Loucy (cell line): Measurements from ENCODE around the gene PEX5L.

Source experiments
- EZH2phosphoT487 ChIP-seq: fragments of 200-600 bp; IDR thresholded peaks from 2 replicates; pipeline ENCODE4 v1.6.1; 2018; ENCODE audit warnings: antibody characterized with exemption, mild to moderate bottlenecking, moderate library complexity, borderline replicate concordance
- TF ChIP-seq, protein P1 (sequence below): fragments of 200-600 bp; sonication (generic); conservative IDR thresholded peaks from 2 replicates; pipeline ENCODE4 v1.5.1; 2014; ENCODE audit warnings: mild to moderate bottlenecking, antibody characterized with exemption, low read length

GRCh38 chr3:179961071-179961702 is 75.5 kb downstream of the PEX5L start:
- TF ChIP-seq, protein P1, sequence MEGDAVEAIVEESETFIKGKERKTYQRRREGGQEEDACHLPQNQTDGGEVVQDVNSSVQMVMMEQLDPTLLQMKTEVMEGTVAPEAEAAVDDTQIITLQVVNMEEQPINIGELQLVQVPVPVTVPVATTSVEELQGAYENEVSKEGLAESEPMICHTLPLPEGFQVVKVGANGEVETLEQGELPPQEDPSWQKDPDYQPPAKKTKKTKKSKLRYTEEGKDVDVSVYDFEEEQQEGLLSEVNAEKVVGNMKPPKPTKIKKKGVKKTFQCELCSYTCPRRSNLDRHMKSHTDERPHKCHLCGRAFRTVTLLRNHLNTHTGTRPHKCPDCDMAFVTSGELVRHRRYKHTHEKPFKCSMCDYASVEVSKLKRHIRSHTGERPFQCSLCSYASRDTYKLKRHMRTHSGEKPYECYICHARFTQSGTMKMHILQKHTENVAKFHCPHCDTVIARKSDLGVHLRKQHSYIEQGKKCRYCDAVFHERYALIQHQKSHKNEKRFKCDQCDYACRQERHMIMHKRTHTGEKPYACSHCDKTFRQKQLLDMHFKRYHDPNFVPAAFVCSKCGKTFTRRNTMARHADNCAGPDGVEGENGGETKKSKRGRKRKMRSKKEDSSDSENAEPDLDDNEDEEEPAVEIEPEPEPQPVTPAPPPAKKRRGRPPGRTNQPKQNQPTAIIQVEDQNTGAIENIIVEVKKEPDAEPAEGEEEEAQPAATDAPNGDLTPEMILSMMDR = no peak
- TF ChIP-seq EZH2phosphoT487 = no peak
